Vagina (tissue), 2 donors: ENCODE measurements around the gene NFXL1.

Source experiments
- CTCF ChIP-seq, 3 experiments: fragments of 450-650 bp in 2 of 3; fragments of 200-600 bp in 1 of 3; sonication (generic) in 1 of 3; IDR thresholded peaks; one replicate each; pipeline ENCODE4 v1.5.1; 2017 to 2019; ENCODE audit warnings: antibody characterized with exemption in 3 of 3, mild to moderate bottlenecking in 2 of 3, moderate library complexity in 2 of 3
- POLR2A ChIP-seq, 2 donors: fragments of 450-650 bp; IDR thresholded peaks; one replicate each; pipeline ENCODE4 v1.6.1; 2017; ENCODE audit warnings: antibody characterized with exemption in 2 of 2, mild to moderate bottlenecking in 2 of 2, moderate library complexity in 2 of 2
- POLR2AphosphoS5 ChIP-seq, 2 donors: sonication (generic); formaldehyde crosslinking; IDR thresholded peaks; one replicate each; pipeline ENCODE4 v1.9.0; 2017; ENCODE audit warnings: antibody characterized with exemption in 2 of 2, mild to moderate bottlenecking in 2 of 2, low read depth in 1 of 2; ENCODE audit not compliant: insufficient read depth in 1 of 2

- TF ChIP-seq CTCF (IDR thresholded peaks at IDR 0.05) (no peak), POLR2AphosphoS5 (IDR thresholded peaks at IDR 0.05; ENCODE audit: insufficient read depth in 1 of 2, low read depth in 1 of 2) (no peak), POLR2A (IDR thresholded peaks at IDR 0.05) (no peak)
Measured at GRCh38 chr4:47913861-47914219, 543 bp downstream of the NFXL1 start.
